Measurements from ENCODE around the gene SLC35F2.

Gene SLC35F2

DNA sequence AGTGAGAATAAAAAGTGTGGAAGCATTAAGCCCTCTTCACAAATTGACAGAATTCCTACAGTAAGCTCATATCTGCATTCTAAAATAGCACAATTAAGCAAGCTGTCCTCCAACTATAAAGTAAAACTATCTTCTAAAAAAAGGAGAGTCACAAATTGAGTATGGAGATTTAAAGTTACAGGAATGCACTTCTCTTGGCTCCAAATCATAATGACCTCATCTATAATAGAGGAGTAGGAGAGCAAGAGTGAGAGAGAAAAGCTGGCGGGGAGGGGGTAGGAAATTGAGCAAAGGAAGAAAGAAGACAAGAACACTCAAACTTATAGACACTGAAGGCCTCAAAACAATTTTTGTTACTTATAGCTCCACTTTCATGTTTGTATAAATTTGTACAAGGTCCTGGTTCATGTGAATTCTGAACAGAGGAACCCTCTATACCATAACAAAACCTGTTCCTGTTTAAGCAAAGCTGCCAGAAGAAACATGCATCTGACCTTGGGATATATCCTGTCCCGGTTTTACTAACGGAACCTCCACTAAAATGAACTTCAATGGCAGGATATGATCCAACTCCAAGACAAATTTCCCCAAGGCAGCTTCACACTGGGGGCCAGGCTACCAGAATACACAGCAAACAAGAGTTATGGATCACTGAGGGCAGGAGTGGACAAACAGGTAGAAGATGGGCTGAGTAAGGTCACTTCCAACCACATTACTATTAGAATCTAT is 37.2 kb downstream of the SLC35F2 start:
- no peak overlapping the region for H3K9ac ChIP-seq
- H3K4me1 ChIP-seq = no peaks in the 10 kb centered on the region
- no peak for TF ChIP-seq Cebpa-rat (IDR thresholded peaks at IDR 0.05)
- no peak overlapping the region for H3K4me3 ChIP-seq
- H3K36me3 ChIP-seq = peaks cover 14% of the 10 kb centered on the region; the same call in 1 of the 2 replicates
- peaks cover 100% of the 10 kb centered on the region for H4K20me1 ChIP-seq
- H3K27ac ChIP-seq = no peak overlapping the region
- H3K9me3 ChIP-seq = no peaks in the 10 kb centered on the region
- no peaks in the 10 kb centered on the region for H3K27me3 ChIP-seq
- H3K4me2 ChIP-seq = no peak overlapping the region

DNA sequence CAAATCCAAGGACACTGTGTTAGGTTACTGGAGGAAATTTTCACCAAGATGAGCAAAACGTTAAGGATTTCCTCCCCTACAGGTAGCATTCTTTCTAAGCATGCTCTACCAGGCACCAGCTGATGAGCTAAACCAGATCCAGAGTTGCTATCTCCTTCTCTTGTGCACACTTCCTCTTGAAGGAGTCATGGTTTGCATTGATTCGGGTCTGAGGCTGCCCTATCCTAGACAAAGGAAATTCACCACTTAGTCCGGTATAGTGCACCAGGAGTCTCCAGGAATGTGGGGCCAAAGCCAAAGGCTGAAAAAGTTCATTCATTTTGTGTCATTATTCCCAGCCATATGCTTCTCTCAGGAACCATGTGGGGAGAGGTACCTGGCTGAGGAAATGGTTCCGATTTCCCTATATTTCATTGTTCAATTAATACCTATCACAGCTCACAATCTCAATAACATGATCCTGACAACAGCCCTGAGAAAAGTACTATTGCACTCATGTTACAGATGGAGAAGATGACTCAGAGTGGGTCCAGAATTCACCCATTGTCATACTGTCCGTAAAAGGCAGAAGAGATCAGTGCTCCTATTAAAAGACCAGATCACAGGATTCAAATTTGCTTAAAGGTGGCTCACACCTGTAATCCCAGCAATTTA is 39.1 kb downstream of the SLC35F2 start:
- Histone ChIP-seq H3K27ac (no peak overlapping the region), H3K4me1 (no peaks in the 10 kb centered on the region), H4K20me1 (peaks cover 100% of the 10 kb centered on the region), H3K9ac (no peak overlapping the region), H3K9me3 (no peaks in the 10 kb centered on the region), H3K4me2 (no peak overlapping the region), H3K27me3 (no peaks in the 10 kb centered on the region), H3K4me3 (no peak overlapping the region), H3K36me3 (peaks cover 22% of the 10 kb centered on the region)
- no peak for TF ChIP-seq Cebpa-rat (IDR thresholded peaks at IDR 0.05)

- no peak overlapping the region for H3K9ac ChIP-seq
- TF ChIP-seq Cebpa-rat (IDR thresholded peaks at IDR 0.05) = no peak
- no peak overlapping the region for H3K4me3 ChIP-seq
- H4K20me1 ChIP-seq = peaks cover 100% of the 10 kb centered on the region
- no peaks in the 10 kb centered on the region for H3K9me3 ChIP-seq
- H3K27me3 ChIP-seq = no peaks in the 10 kb centered on the region
- no peaks in the 10 kb centered on the region for H3K4me1 ChIP-seq
- peaks cover 31% of the 10 kb centered on the region for H3K36me3 ChIP-seq
- H3K27ac ChIP-seq = no peak overlapping the region
- no peak overlapping the region for H3K4me2 ChIP-seq
Measured at GRCh38 chr11:107818491-107818890, 40.1 kb downstream of the SLC35F2 start.

DNA sequence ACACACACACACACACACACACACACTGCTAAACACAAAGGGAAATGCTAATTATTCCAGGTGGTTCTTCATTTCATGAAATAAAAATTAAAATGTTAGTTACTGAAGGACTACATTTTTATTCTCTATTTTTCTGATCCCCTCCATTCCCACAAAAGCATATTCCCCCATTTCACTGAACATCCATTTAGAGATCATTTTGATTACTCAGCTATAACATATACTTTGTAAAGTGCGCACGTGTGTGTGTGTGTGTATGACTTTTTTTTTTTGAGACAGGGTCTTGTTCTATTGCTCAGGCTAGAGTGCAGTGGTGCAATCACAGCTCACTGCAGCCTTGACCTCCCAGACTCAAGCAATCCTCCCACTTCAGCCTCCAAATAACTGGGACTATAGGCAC is 42.6 kb downstream of the SLC35F2 start:
- Histone ChIP-seq H3K4me1 (no peaks in the 10 kb centered on the region), H3K9ac (no peak overlapping the region)

DNA sequence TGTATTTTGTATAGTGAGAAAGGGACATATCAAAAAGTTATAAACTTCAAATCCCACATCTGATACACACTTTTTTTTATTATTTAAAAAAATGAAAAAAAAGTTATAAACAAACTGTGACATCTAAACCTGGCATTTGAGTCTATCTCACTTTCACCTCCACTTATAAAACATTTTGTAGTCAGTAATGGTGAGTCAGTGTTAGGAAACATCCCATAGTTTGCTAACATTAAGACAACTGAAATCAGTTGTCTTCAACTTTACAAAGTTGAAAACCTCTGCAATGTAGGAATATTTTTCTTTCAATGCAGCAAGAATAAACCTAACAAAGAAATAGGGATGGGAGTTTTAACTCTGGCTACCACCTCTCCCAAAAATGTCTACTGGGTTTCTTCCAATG is 47.7 kb downstream of the SLC35F2 start:
- H3K27ac ChIP-seq = no peak overlapping the region
- H3K27me3 ChIP-seq = no peaks in the 10 kb centered on the region
- H3K4me3 ChIP-seq = no peak overlapping the region
- TF ChIP-seq Cebpa-rat (IDR thresholded peaks at IDR 0.05) = no peak
- no peak overlapping the region for H3K4me2 ChIP-seq
- no peak overlapping the region for H3K9ac ChIP-seq
- no peaks in the 10 kb centered on the region for H3K4me1 ChIP-seq
- H3K9me3 ChIP-seq = no peaks in the 10 kb centered on the region
- peaks cover 83% of the 10 kb centered on the region for H3K36me3 ChIP-seq
- H4K20me1 ChIP-seq = peaks cover 41% of the 10 kb centered on the region

More for the DNA sequence above, 42.6 kb downstream of the SLC35F2 start:
- no peaks in the 10 kb centered on the region for H3K27me3 ChIP-seq
- no peak overlapping the region for H3K4me3 ChIP-seq
- no peaks in the 10 kb centered on the region for H3K9me3 ChIP-seq
- H3K27ac ChIP-seq = no peak overlapping the region
- TF ChIP-seq Cebpa-rat (IDR thresholded peaks at IDR 0.05) = no peak
- peaks cover 50% of the 10 kb centered on the region for H3K36me3 ChIP-seq
- H3K4me2 ChIP-seq = no peak overlapping the region
- H4K20me1 ChIP-seq = peaks cover 92% of the 10 kb centered on the region

DNA sequence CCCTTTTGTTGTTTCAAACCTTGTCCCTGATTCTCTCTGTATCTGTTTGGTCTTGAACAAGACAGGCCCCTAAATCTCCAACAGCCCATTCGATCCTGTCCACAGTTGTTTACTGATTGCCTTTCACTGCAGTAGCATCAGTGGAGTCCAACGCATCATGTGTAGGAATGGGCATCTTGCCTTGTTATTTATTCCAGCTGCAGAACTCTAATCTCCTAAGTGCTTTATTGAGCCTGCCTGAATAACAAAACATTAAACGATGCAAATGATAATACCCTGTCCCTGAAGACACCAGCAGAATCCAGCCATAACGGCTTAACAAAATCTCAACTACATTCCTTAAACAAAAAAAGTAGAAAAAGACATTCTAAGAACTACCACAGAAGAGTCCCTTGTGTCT is 50.1 kb downstream of the SLC35F2 start:
- Histone ChIP-seq H3K4me3 (no peak overlapping the region), H3K9ac (no peak overlapping the region), H3K27me3 (no peaks in the 10 kb centered on the region), H3K36me3 (peaks cover 86% of the 10 kb centered on the region), H3K4me1 (no peaks in the 10 kb centered on the region), H3K27ac (no peak overlapping the region), H3K9me3 (no peaks in the 10 kb centered on the region), H4K20me1 (peaks cover 17% of the 10 kb centered on the region; the same call in 1 of the 2 replicates), H3K4me2 (no peak overlapping the region)
- no peak for TF ChIP-seq Cebpa-rat (IDR thresholded peaks at IDR 0.05)

GRCh38 chr11:107804971-107805370 is 53.6 kb downstream of the SLC35F2 start:
- H3K27ac ChIP-seq = no peak overlapping the region
- H3K4me3 ChIP-seq = no peak overlapping the region
- no peak overlapping the region for H3K4me2 ChIP-seq
- H3K27me3 ChIP-seq = no peaks in the 10 kb centered on the region
- H4K20me1 ChIP-seq = no peaks in the 10 kb centered on the region
- no peaks in the 10 kb centered on the region for H3K9me3 ChIP-seq
- H3K36me3 ChIP-seq = peaks cover 96% of the 10 kb centered on the region
- H3K9ac ChIP-seq = no peak overlapping the region
- TF ChIP-seq Cebpa-rat (IDR thresholded peaks at IDR 0.05) = no peak
- no peaks in the 10 kb centered on the region for H3K4me1 ChIP-seq

GRCh38 chr11:107804211-107804610 is 54.4 kb downstream of the SLC35F2 start:
- H3K36me3 ChIP-seq = peaks cover 94% of the 10 kb centered on the region
- no peaks in the 10 kb centered on the region for H4K20me1 ChIP-seq
- H3K4me2 ChIP-seq = no peak overlapping the region
- no peak overlapping the region for H3K4me3 ChIP-seq
- H3K27ac ChIP-seq = no peak overlapping the region
- H3K9me3 ChIP-seq = no peaks in the 10 kb centered on the region
- no peaks in the 10 kb centered on the region for H3K27me3 ChIP-seq
- H3K9ac ChIP-seq = no peak overlapping the region
- no peaks in the 10 kb centered on the region for H3K4me1 ChIP-seq
- TF ChIP-seq Cebpa-rat (IDR thresholded peaks at IDR 0.05) = no peak

GRCh38 chr11:107801641-107802040 is 56.9 kb downstream of the SLC35F2 start:
- no peaks in the 10 kb centered on the region for H3K9me3 ChIP-seq
- no peak overlapping the region for H3K4me3 ChIP-seq
- peaks cover 94% of the 10 kb centered on the region for H3K36me3 ChIP-seq
- no peak overlapping the region for H3K27ac ChIP-seq
- H3K27me3 ChIP-seq = no peaks in the 10 kb centered on the region
- no peak for TF ChIP-seq Cebpa-rat (IDR thresholded peaks at IDR 0.05)
- H3K4me1 ChIP-seq = no peaks in the 10 kb centered on the region
- H3K4me2 ChIP-seq = no peak overlapping the region
- H4K20me1 ChIP-seq = no peaks in the 10 kb centered on the region
- H3K9ac ChIP-seq = no peak overlapping the region

DNA sequence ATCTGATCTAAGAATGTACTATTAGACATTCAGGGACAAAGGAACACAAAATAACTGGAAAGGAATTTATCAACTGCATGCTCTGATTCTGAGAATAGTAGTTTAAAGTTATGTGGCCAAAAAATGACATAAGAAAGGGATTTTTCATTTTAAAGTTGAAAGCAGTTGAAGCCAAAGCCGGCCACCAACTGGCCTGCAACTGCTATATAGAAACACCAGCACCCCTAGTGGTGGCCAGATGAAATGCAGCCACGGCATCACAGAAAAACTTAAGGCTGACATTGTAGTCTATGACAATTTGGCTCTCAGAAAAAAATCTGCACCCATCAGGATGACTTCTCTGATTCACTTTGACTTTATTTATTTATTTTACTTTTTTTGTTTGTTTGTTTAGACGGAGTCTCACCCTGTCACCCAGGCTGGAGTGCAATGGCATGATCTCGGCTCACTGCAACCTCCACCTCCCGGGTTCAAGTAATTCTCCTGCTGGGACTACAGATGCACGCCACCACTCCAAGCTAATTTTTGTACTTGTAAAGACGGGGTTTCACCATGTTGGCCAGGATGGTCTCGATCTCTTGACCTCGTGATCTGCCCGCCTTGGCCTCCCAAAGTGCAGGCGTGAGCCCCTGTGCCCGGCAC is 59.2 kb downstream of the SLC35F2 start:
- no peak overlapping the region for H3K4me2 ChIP-seq
- peaks cover 14% of the 10 kb centered on the region; the same call in 1 of the 2 replicates for H3K9me3 ChIP-seq
- H3K36me3 ChIP-seq = peaks cover 97% of the 10 kb centered on the region
- no peak for TF ChIP-seq Cebpa-rat (IDR thresholded peaks at IDR 0.05)
- no peaks in the 10 kb centered on the region for H4K20me1 ChIP-seq
- no peak overlapping the region for H3K9ac ChIP-seq
- no peak overlapping the region for H3K4me3 ChIP-seq
- no peaks in the 10 kb centered on the region for H3K27me3 ChIP-seq
- no peak overlapping the region for H3K27ac ChIP-seq
- no peaks in the 10 kb centered on the region for H3K4me1 ChIP-seq
